ENCODE measurements around the gene SNRPA.
"Not testable (repeated sequence)": the region's sequence is repeated elsewhere in the genome, so short reads cannot be mapped to it uniquely, and the experiment has no call there.

SNRPA gene

DNA sequence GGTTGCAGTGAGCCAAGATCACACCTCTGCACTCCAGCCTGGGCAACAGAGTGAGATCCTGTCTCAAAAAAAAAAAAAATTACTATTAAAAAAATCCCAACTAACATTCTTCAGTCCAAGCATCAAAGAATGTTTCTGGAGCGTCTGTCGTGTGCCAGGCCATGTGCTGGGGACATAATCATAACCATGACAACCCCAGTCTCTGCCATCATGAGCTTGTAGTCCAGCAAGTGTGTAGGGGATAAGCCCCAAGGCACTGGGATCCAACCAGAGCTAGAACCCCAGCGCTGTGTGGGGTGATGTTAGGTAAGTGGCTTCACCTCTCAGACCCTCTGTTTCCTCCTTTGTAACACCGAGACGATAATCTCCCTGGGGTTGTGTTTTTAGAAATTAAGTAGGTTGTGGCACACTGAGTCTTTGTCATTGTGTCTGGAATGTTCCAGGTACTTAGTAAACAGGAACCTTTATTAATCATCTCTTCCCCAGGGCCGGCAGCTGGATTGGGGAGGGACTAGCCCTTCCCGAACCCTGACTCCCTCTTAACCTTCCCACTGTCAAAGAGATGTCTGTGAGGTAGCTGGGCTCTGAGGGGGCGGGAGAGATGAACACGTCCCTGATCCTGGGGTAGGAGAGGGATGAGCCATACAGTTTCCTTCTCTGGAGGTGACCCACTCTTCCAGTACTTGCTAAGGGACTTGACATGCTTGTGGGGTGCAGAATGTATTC lies 28.9 kb upstream of the SNRPA start:
- DNase-seq (ENCODE audit: low read depth): no peak

DNA sequence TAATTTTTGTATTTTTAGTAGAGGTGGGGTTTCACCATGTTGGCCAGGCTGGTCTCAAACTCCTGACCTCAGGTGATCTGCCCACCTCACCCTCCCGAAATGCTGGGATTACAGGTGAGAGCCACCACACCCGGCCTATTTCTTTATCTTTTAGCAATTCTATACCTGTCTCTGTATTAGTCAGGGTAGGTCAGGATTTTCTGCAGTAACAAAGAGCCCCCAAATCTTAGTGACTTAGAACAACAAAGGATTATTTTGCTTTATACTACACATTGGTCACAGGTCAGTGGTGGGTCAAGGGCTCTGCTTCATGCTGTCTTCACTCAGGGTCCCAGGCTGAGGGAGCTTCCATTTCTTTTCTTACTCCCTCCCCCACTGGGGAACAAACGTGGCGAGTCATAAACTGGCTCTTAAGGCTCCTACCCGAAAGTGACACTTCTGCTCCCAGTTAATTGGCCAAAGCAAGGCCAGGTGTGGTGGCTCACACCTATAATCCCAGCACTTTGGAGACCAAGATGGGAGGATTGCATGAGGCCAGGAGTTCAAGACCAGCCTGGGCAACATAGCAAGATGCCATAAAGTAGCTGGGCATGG lies 27.2 kb upstream of the SNRPA start:
- DNase-seq (ENCODE audit: low read depth): no peak

DNA sequence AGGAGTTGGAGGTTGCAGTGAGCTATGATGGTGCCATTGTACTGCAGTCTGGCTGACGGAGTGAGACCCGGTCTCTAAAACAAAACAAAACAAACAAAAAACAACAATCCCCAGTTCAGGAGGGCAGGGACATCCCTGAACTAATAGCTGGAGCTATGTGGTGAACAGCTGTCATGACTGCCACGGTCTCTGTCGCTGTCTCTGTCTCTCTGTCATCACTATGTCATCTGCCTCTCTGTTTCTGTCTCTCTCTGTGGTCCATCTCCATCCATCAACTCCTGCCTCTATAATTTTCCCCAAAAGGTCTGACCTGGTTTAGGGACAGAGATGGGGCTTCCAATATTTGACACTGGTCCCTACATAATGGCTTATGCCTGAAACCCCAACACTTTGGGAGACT lies 26.7 kb upstream of the SNRPA start:
- no peak for DNase-seq (ENCODE audit: low read depth)

DNA sequence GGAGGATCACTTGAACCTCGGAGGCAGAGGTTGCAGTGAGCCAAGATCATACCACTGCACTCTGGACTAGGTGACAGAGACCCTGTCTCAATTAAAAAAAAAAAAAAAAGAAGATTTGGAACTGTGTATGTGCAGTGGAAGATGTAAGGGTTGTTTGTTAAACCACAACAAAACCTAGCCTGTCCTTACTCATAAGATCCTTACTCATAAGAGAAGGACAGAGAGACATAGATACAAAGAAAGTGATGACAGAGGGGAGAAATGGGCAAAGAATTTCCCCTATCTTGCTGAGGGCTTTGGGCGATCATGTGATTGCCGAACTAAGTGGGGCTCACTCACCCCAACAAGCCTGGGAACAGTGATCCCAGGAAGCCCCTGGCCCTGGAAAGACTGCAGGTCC lies 26.1 kb upstream of the SNRPA start:
- DNase-seq (ENCODE audit: low read depth): no peak

DNA sequence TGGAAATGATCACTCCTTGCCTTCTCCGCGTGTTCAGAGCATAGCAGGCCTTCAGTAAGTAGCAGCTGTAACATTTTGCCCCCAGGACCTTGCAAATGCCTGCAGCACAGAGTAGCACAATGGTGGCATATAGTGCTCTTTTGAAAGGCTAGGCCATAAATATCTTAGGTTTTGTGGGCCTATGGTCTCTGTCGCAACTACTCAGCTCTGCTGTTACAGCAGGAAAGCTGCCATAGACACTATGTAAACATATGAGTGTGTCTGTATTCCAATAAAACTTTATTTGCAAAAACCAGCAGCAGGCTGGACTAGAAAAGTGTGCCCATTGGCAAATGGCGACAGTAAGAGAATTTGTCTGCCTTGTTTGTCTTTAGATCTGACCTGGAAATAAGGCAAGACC lies 24.7 kb upstream of the SNRPA start:
- no peak for DNase-seq (ENCODE audit: low read depth)

DNA sequence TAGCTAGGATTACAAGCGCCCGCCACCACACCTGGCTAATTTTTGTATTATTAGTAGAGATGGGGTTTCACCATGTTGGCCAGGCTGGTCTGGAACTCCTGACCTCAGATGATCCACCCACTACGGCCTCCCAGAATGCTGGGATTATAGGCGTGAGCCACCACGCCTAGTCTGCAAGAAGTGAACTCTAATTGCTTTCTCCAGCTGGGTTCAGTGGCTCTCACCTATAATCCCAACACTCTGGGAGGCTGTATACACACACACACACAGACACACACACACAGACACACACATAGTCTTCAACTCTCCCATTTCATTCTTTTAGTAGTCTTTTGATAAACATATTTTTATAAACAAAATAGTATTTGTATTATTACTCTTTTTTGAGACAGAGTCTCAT lies 20.9 kb upstream of the SNRPA start:
- not testable (repeated sequence) for DNase-seq (ENCODE audit: low read depth)

DNA sequence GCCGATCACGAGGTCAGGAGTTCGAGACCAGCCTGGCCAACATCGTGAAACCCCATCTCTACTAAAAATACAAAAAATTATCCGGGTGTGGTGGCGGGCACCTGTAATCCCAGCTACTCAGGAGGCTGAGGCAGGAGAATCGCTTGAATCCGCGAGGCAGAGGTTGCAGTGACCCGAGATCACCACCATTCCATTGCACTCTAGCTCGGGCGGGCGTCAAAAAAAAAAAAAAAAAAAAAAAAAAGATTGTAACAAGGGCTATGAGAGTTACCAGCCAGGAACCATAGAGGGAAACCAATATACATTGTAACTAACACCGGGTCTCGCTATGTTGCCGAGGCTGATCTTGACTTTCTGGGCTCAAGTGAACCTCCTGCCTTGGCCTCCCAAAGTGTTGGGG lies 18.7 kb upstream of the SNRPA start:
- not testable (repeated sequence) for DNase-seq (ENCODE audit: low read depth)

DNA sequence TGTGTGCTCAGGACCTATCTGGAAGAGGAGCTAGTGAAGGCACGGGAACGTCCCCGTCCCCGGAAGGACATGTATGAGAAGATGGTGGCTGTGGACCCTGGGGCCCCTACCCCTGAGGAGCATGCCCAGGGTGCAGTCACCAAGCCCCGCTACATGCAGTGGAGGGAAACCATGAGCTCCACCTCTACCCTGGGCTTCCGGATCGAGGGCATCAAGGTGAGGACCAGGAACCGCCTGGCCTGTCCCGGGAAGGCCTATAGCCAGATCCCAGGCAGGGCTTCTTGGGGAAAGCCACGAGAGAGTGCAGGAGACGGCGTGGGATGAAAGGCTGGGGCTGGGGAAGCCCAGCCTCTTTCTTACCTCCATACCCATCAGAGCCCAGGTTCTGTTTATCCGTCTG lies 17.9 kb upstream of the SNRPA start:
- DNase-seq (ENCODE audit: low read depth): no peak

DNA sequence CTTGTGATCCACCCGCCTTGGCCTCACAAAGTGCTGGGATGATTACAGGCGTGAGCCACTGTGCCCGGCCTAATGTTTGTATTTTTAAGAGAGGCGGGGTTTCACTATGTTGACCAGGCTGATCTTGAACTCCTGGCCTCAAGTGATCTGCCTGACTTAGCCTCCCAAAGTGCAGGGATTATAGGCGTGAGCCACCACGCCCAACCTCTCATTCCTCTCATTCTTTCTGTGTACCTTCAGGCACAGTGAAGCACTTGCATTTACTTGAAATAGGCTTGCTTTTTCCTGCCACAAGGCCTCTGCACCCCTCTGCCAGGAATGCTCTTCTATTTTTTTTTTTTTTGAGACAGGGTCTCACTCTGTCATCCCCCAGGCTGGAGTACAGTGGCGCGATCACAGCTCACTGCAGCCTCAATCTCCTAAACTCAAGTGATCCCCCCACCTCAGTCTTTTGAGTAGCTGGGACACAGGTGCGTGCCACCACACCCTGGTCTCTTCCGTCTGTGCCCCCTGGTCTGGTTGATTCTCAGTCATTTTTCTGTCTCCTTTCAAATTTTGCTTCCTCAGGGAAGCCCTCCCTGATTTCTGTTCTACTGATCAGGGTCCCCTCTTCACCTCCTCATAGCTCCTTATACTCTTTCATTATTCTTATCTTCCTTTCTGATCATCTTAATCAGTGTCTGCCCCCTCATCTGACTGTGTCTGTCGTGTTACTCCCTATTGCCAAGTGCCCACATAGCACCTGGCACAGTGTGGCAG lies 15.8 kb upstream of the SNRPA start:
- DNase-seq (ENCODE audit: low read depth): no peak

DNA sequence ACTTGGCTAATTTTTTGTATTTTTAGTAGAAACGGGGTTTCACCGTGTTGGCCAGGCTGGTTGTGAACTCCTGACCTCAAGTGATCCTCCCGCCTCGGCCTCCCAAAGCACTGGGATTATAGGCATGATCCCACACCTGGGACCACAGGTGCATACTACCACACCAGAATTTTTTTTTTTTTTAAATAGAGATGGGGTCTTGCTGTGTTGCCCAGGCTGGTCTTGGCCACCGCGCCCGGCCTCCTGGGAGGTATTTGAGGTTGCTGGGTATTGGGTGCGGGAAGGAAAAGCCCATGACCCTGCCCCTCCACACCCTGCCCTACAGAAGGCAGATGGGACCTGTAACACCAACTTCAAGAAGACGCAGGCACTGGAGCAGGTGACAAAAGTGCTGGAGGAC lies 14.3 kb upstream of the SNRPA start:
- DNase-seq (ENCODE audit: low read depth): no peak

DNA sequence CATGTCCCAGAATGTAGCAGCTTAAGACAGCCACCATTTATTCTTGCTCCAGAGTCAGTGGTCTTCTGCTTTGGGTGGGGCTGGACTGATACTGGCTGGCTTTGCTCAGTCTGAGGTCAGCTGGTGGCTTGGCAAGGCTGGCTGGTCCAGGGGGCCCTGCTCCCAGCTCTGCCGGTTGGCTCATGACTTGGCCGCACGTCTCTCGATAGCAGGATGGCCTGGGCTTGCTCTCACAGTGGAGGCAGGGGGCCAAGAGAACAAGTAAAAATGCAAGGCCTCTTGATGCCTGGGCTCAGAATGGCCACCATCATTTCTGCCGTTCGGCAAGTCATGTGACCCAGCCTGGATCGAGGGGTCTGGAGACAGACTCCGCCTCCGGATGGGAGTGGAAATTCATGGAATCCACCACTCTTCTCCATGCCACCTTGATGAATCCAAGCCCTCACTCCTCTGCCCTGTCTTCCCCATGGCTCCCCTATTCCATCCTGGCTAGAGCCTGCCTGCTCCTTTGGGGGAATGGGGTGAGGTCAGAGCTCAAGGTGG lies 13.8 kb upstream of the SNRPA start:
- DNase-seq (ENCODE audit: low read depth): no peak

DNA sequence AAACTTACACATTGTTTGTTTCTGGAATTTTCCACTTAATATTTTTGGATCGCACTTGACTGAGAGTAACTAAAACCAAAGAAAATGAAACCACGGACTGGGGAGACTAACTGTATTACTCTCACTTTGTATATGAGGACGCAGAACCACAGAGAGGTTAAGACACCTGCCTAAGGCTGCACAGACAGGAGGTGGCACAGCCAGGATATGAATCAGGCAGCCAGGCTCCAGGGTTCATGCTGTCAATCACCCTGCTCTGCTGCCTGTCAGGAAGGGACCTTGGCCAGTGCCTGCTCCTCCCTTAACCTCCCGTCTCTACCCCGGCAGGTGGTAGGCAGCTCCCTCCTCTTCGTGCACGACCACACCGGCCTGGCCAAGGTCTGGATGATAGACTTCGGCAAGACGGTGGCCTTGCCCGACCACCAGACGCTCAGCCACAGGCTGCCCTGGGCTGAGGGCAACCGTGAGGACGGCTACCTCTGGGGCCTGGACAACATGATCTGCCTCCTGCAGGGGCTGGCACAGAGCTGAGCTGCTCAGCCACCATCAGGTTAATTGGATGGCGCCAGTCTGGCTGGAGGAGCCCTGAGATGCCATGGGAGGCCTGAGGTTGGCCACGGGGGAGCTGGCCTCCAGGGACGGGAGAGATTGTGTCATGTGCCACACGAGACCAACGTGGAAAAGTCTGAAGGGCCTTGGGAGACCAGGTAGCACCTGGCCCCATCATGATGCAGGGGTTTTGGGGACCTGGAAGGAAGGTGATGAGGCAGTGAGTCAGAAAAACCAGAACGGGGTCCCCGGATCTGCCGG lies 11.8 kb upstream of the SNRPA start:
- DNase-seq (ENCODE audit: low read depth): no peak

DNA sequence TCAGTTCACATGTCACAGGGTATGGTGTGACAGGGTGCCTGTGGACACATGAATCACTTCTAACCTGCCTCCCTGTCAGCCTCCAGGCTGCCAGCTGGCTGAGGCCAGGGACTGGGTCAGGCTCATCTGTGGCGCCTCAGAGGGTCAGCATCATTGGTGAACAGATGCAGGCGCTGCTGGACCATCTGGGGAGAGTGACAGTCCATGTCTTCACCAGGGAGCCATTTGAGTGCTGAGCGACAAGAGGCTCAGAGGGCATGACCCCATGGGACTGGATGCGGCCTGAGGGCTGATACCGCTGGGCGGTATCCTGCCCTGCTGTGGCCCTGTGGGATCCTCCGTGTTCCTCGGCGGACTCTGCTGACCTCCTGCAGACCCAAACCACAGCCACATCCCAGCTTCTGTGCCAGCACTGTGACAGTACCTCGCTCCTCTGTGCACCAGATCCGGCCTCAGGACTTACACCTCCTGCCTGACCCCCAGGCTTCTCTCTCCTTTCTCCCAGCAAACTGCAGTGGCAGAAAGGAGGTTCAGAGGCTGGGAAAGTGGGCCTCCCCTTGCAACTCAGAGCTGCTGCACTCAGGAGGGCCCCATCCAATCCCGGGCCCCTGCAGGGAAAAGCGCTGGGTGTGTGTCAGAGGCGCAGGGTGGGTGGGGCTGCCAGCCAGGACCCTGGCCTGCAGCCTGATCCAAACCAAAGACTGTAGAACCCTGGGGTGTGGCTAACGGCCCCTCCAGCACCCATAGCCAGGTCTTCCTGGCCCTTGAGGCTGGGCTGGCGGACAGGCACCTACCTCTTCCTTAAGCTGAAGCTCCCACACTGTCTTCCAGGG lies 10.9 kb upstream of the SNRPA start:
- no peak for DNase-seq (ENCODE audit: low read depth)

DNA sequence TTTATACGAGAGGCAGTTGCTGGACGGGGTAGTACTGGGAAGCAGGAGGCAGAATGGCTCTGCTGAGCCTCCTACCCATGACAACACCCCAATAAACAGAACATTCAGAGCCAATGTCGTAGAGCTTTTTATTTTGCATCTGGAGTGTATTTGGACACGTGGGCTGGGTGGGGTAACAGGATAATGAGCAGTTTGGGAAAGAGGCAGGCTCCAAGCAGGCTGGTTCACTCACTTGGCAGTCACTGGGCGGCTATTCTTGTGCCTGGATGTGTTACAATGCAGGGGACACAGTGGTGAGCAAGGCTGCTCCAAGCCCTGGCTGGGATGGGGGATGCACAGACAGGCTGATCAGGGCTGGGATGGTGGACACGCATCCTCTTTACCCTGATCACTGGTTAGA lies 10.3 kb upstream of the SNRPA start:
- DNase-seq (ENCODE audit: low read depth): no peak

DNA sequence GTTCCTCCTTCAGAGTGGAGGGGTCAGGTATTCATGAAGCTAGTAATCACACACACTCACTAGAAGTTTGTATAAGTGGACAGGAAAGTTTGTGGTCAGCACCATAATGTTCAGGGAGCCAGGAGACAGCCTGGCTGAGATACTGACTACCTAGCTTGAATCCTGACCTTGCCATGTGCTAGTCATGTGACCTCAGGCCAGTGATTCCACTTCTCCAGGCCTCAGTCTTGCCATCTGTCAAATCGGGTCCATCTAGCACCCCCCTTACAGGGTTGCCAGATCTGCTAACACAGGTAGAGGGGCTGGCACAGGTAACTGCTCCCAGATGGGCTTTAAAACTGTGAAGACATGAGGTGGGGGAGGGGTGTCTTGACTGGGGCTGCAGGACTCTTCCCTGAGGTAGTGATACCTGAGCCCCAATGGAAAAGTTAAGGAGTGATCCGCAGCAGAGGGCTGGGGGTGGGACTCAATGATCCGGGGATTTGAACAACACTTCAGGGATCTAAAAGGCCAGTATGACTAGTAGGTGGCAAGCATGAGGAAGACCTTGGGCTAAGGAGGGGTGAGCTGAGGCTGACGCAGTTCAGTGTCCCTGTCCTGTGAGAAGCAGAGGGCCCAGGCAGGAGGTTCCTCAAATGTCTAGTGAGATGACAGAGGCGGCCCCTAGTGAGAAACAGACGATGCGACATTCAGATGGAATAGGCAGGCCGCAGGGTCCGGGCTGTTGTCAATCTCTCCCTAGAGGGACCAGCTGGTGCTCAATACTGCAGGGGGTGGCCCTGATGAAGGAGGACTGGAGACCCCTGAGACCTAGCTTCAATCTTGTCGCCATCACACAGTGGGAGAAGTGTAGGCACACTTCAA lies 9.2 kb upstream of the SNRPA start:
- DNase-seq (ENCODE audit: low read depth): no peak

DNA sequence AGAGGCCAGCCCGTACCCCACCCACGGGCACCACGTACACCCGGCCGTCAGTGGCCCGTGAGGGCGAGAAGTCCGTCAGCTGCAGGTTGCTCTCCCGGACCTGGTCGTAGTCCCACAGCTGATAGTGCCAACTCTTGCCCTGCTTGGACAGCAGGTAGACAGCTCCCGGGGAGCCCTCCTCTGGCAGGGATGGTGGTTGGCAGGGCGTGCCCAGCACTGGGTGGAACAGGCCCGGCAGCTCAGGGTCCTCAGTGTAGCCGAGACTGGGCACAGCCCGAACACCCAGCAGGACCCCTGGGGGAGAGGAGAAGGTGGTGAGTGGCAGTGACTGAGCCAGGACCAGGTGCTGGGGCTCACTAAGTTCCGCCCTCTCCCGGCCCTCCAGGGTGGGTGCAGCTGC lies 8.5 kb upstream of the SNRPA start:
- DNase-seq (ENCODE audit: low read depth): no peak

DNA sequence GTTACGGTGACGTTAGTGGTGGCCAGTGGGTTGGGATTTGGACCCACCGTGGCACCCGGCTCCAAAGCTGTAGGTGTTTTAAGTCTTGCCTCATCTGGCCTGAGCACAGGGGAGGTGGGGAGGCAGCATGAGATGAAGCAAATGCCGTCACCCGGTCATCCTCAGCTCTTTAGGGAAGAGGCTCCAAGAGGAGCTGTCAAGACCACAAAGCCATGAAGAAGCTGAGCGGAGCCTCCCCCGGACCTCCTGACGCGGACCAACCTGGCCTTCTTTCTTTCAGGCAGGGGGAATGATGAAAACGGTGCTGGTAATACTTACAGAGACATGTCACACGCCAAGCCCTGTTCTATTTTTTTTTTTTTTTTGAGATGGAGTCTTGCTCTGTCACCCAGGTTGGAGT lies 8.1 kb upstream of the SNRPA start:
- DNase-seq (ENCODE audit: low read depth): no peak

DNA sequence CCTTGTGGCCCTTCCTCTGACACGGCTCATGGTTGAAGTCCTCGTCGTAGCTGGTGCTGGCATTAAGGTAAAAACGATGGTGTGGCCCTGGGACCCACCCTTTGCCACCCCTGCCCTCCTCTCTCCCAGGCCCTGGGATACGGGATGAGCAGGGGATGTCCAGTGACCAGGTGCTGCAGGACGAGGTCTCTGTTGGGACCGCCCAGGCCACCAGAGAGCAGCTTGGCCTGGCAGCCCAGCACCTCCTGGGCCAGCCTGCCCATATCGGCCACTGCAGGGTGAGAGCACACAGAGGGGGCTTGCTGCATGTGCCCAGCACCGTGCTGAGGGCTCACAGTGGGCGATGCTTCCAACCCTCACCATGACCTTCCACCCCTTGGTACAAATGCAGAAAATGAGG lies 7.1 kb upstream of the SNRPA start:
- no peak for DNase-seq (ENCODE audit: low read depth)

DNA sequence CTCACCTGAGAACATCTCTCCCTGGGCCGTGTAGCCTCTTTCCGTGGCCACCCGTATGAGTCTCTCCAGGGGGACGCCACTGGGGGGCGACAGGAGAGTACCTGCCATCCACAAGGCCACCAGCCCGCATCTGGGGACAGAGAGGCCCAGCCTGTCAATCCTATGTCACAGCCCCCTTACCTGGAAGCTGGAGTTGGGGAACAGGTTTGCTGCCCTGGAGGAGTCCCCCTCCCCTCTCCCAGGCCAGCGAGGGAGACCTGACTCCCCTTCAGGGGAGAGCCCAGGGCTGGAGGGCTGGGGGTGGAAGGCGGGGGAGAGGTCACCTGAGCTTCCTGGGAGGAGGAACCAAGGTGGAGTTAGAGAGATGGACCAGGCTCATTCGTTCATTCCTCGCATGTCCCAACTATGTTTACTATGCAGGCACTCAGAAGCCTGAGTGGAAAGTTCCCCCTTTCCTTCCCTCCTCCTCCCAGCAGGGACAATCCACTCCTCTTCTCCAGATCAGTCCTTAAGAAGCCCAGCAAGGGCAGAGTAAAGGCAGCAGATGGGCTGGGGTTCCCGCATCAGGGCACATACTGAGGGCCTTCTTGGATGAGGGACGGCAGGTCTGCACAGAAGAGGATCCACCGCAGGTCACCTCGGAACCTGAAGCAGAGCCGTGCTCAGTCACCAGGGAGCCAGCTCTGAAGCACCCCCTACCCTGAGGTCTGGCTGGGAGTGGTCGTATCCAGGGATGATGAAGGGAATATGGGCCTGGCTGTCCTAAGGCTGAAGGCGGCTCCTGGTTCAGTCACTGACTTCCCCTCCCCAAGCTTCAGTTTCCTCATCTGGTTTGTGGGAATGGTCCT lies 6.2 kb upstream of the SNRPA start:
- DNase-seq (ENCODE audit: low read depth): no peak

DNA sequence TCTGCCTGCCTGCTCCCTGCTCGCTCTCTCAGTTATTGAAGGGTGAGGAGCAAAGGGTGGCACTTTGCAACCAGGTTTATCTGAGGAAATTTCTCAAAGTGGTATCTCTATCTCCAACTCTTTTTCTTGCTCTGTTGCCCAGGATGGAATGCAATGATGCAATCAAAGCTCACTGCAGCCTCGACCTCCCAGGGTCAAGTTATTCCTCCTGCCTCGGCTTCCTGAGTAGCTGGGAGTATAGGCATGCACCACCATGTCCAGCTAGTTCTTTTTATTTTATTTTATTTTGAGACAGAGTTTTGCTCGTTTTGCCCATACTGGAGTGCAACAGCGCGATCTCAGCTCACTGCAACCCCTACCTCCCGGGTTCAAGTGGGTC lies 5.6 kb upstream of the SNRPA start:
- DNase-seq (ENCODE audit: low read depth): no peak

All from T-helper 22 cell (primary cell).